Thoracic aorta (tissue), 2 donors: ENCODE measurements around the gene STRN4. TPM values are rescaled to one million over a fixed set of nuclear protein-coding genes. Genes with fewer than 3 reads are reported as not detected.
"Not testable (repeated sequence)": the region's sequence is repeated elsewhere in the genome, so short reads cannot be mapped to it uniquely, and the experiment has no call there.

Experiments used
- ATAC-seq: fragments of 150-250 bp; one replicate; pipeline ENCODE4 v1.8.0; 2017; ENCODE audit warnings: low read depth; ENCODE audit not compliant: insufficient number of reproducible peaks, low FRiP score
- DNase-seq: peaks from one replicate; pipeline ENCODE4 v3.0.0-alpha.2; 2020; ENCODE audit warnings: low spot score
- H3K27ac ChIP-seq, 2 donors: fragments of 200-600 bp; sonication (generic); 1 replicate in 1 of 2; 2 replicates in 1 of 2; pipeline ENCODE4 v1.5.1; 2016; ENCODE audit warnings: mild to moderate bottlenecking in 2 of 2, moderate library complexity in 2 of 2
- H3K27me3 ChIP-seq: fragments of 200-600 bp; sonication (generic); replicated peaks from 2 replicates; pipeline ENCODE4 v1.6.0; 2016; ENCODE audit warnings: mild to moderate bottlenecking; ENCODE audit not compliant: insufficient read depth
- H3K36me3 ChIP-seq: fragments of 200-600 bp; sonication (generic); one replicate; pipeline ENCODE4 v1.5.1; 2016
- H3K4me1 ChIP-seq, 2 donors: fragments of 200-600 bp; sonication (generic); 1 replicate in 1 of 2; 2 replicates in 1 of 2; pipeline versions ENCODE4 v1.5.1 to v1.6.0; 2016; ENCODE audit warnings: low read depth in 2 of 2, mild to moderate bottlenecking in 1 of 2; ENCODE audit not compliant: control insufficient read depth in 1 of 2
- H3K4me3 ChIP-seq: fragments of 200-600 bp; sonication (generic); 2 replicates; pipeline ENCODE4 v1.5.1; 2016; ENCODE audit warnings: mild to moderate bottlenecking
- H3K9me3 ChIP-seq: fragments of 200-600 bp; sonication (generic); 2 replicates; pipeline ENCODE4 v1.5.1; 2016
- CTCF ChIP-seq: fragments of 200-600 bp; sonication (generic); IDR thresholded peaks from one replicate; pipeline ENCODE4 v1.5.1; 2019; ENCODE audit warnings: antibody characterized with exemption
- total RNA-seq, 2 donors: library from RNA; depleted of rRNA; stranded (reverse); fragments of >200 nt; gene quantifications; one replicate each; pipeline versions ENCODE4 v1.1.0 to v1.2.3, GENCODE V29; 2016

Gene STRN4
- total RNA-seq, 2 donors from 2014 or later = 60.9 to 66.7 TPM

- H3K27me3 ChIP-seq = no peaks in the 10 kb centered on the region
- ATAC-seq (no peak), DNase-seq (no peak)
- no peak for TF ChIP-seq CTCF
- no peak overlapping the region for H3K4me3 ChIP-seq
- no peaks in the 10 kb centered on the region for H3K4me1 ChIP-seq
- no peak overlapping the region for H3K27ac ChIP-seq
- H3K9me3 ChIP-seq = no peaks in the 10 kb centered on the region
- peaks cover 32% of the 10 kb centered on the region for H3K36me3 ChIP-seq
These were observed 31.0 kb upstream of the STRN4 start for GRCh38 chr19:46776927-46777911.

DNA sequence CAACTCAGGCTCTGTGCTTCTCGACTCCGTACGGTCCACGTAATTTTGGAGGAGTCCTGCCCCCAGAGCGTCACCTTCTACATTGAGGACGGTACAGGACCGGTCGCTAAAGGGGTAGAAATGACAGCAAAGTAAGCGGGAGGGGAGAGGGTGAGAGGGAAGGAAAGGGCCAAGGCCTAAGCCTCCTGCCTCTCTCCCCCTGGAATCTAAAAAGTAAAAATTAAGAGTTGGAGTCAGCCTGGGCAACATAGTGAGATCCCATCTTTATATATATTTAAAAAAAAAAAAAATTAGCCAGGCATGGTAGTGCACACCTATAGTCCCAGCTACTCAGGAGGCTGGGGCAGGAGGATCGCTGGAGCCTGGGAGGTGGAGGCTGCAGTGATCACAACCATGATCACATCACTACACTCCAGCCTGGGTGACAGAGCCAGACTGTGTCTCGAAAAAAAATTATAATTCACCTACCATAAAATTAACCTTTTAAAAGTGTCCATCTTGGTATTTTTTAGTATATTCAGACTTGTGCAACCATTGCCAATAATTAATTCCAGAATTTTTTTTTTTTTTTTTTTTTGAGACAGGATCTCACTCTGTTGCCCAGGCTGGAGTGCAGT, 29.5 kb upstream of the STRN4 start:
- ATAC-seq (no peak), DNase-seq (no peak)
- Histone ChIP-seq H3K4me1 (no peaks in the 10 kb centered on the region), H3K27ac (no peak overlapping the region), H3K4me3 (no peak overlapping the region), H3K9me3 (no peaks in the 10 kb centered on the region), H3K36me3 (peaks cover 24% of the 10 kb centered on the region), H3K27me3 (no peaks in the 10 kb centered on the region)
- no peak for TF ChIP-seq CTCF

DNA sequence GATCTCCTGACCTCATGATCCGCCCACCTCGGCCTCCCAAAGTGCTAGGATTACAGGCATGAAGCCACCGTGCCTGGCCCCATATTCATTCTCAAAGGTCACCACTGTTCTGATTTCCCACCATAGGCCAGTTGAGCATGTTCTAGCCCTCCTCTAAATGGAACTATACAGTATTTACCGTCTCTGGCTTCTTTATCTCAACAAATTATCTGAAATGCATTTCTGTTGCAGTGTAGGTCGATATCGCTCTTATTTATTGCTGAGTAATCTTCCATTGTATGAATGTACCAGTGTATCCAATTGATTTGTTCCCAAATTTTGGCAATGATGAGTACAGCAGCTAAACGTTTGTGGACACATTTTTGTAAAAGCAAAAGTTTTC, 26.8 kb upstream of the STRN4 start:
- Histone ChIP-seq H3K27me3 (no peaks in the 10 kb centered on the region), H3K9me3 (no peaks in the 10 kb centered on the region), H3K36me3 (peaks cover 21% of the 10 kb centered on the region), H3K4me3 (no peak overlapping the region), H3K27ac (no peak overlapping the region), H3K4me1 (peaks cover 0 to 8% of the 10 kb centered on the region in 2 donors)
- TF ChIP-seq CTCF = no peak
- ATAC-seq (no peak), DNase-seq (no peak)

GRCh38 chr19:46772170-46773017, 26.1 kb upstream of the STRN4 start:
- Histone ChIP-seq H3K27me3 (no peaks in the 10 kb centered on the region), H3K36me3 (peaks cover 21% of the 10 kb centered on the region), H3K4me1 (peaks cover 0 to 8% of the 10 kb centered on the region in 2 donors), H3K27ac (no peak overlapping the region), H3K9me3 (no peaks in the 10 kb centered on the region), H3K4me3 (no peak overlapping the region)
- DNase-seq (no peak), ATAC-seq (no peak)
- TF ChIP-seq CTCF = no peak

DNA sequence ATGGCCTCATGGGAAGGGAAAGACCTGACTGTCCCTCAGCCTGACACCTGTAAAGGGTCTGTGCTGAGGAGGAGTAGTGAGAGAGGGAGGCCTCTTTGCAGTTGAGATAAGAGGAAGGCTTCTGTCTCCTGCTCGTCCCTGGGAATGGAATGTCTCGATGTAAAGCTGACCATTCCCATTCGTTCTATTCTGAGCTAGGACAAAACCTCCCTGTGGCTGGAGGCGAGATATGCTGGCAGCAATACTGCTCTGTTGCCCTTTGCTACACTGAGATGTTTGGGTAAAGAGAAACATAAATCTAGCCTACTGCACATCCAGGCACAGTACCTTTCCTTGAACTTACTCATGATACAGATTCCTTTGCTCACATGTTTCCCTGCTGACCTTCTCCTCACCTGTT, 22.5 kb upstream of the STRN4 start:
- H3K36me3 ChIP-seq, H3K4me3 ChIP-seq, ATAC-seq, DNase-seq, H3K9me3 ChIP-seq, H3K27ac ChIP-seq, H3K4me1 ChIP-seq, H3K27me3 ChIP-seq: not testable (repeated sequence)
